Measurements from ENCODE around the gene MAOA. TPM values are rescaled to one million over a fixed set of nuclear protein-coding genes. Genes with fewer than 3 reads are reported as not detected.
"Not testable (repeated sequence)": the region's sequence is repeated elsewhere in the genome, so short reads cannot be mapped to it uniquely, and the experiment has no call there.

MAOA gene
- total and polyA plus RNA-seq, 4 donors, result 29.6 to 108 (median 82.5) TPM

GRCh38 chrX:43718081-43718480 is 62.0 kb downstream of the MAOA start:
- 88 to 98% methylated on average over 1 of the region's 1 CpG for WGBS, 2 donors
- Histone ChIP-seq H3K9me3 (ENCODE audit: control insufficient read depth, low read length) (no peaks in the 10 kb centered on the region), H3K27ac (ENCODE audit: low read depth in 1 of 2, low read length in 2 of 2) (no peak overlapping the region), H3K4me1 (ENCODE audit: control insufficient read depth in 1 of 2, insufficient read depth in 2 of 2, low read length in 2 of 2) (no peaks in the 10 kb centered on the region), H3K27me3 (ENCODE audit: control insufficient read depth in 1 of 2, insufficient read depth in 2 of 2, low read length in 1 of 2) (no peaks in the 10 kb centered on the region), H3K4me3 (ENCODE audit: low read length in 2 of 2) (no peak overlapping the region), H3K36me3 (ENCODE audit: control insufficient read depth in 1 of 2, insufficient read depth in 2 of 2, low read length in 1 of 2) (peaks cover 0 to 4% of the 10 kb centered on the region in 2 donors)
- intact Hi-C loops (cut with DNase I), result no loop called here
- DNase-seq, result no peak
- ATAC-seq (ENCODE audit: low FRiP score), result no peak

GRCh38 chrX:43718546-43718945 is 62.4 kb downstream of the MAOA start:
- H3K36me3 ChIP-seq (ENCODE audit: control insufficient read depth in 1 of 2, insufficient read depth in 2 of 2, low read length in 1 of 2), result peaks cover 0 to 4% of the 10 kb centered on the region in 2 donors
- ATAC-seq (ENCODE audit: low FRiP score), result no peak
- no peaks in the 10 kb centered on the region for H3K9me3 ChIP-seq (ENCODE audit: control insufficient read depth, low read length)
- no peak overlapping the region for H3K4me3 ChIP-seq (ENCODE audit: low read length in 2 of 2)
- H3K27me3 ChIP-seq (ENCODE audit: control insufficient read depth in 1 of 2, insufficient read depth in 2 of 2, low read length in 1 of 2), result no peaks in the 10 kb centered on the region
- H3K4me1 ChIP-seq (ENCODE audit: control insufficient read depth in 1 of 2, insufficient read depth in 2 of 2, low read length in 2 of 2), result no peaks in the 10 kb centered on the region
- intact Hi-C loops (cut with DNase I), result no loop called here
- WGBS, 2 donors, result 78 to 95% methylated on average over 6 of the region's 6 CpGs
- DNase-seq, result no peak
- no peak overlapping the region for H3K27ac ChIP-seq (ENCODE audit: low read depth in 1 of 2, low read length in 2 of 2)

- no peaks in the 10 kb centered on the region for H3K9me3 ChIP-seq (ENCODE audit: control insufficient read depth, low read length)
- H3K27me3 ChIP-seq (ENCODE audit: control insufficient read depth in 1 of 2, insufficient read depth in 2 of 2, low read length in 1 of 2), result no peaks in the 10 kb centered on the region
- DNase-seq, result no peak
- 73 to 87% methylated on average over 1 of the region's 1 CpG for WGBS, 2 donors
- peaks cover 0 to 4% of the 10 kb centered on the region in 2 donors for H3K36me3 ChIP-seq (ENCODE audit: control insufficient read depth in 1 of 2, insufficient read depth in 2 of 2, low read length in 1 of 2)
- no peaks in the 10 kb centered on the region for H3K4me1 ChIP-seq (ENCODE audit: control insufficient read depth in 1 of 2, insufficient read depth in 2 of 2, low read length in 2 of 2)
- intact Hi-C loops (cut with DNase I), result no loop called here
- ATAC-seq (ENCODE audit: low FRiP score), result no peak
- H3K27ac ChIP-seq (ENCODE audit: low read depth in 1 of 2, low read length in 2 of 2), result no peak overlapping the region
- no peak overlapping the region for H3K4me3 ChIP-seq (ENCODE audit: low read length in 2 of 2)
These were observed 62.9 kb downstream of the MAOA start for GRCh38 chrX:43718956-43719355.

- no peak for ATAC-seq (ENCODE audit: low FRiP score)
- WGBS, 2 donors, result 63 to 87% methylated on average over 3 of the region's 3 CpGs
- intact Hi-C loops (cut with DNase I), result no loop called here
These were observed 64.0 kb downstream of the MAOA start for GRCh38 chrX:43720082-43720481.

GRCh38 chrX:43720961-43721360 is 64.9 kb downstream of the MAOA start:
- no peak for DNase-seq

More at GRCh38 chrX:43720082-43720481, 64.0 kb downstream of the MAOA start:
- H3K4me3 ChIP-seq (ENCODE audit: low read length in 2 of 2), result no peak overlapping the region
- no peaks in the 10 kb centered on the region for H3K9me3 ChIP-seq (ENCODE audit: control insufficient read depth, low read length)
- H3K36me3 ChIP-seq (ENCODE audit: control insufficient read depth in 1 of 2, insufficient read depth in 2 of 2, low read length in 1 of 2), result peaks cover 0 to 4% of the 10 kb centered on the region in 2 donors
- DNase-seq, result no peak
- no peak overlapping the region for H3K27ac ChIP-seq (ENCODE audit: low read depth in 1 of 2, low read length in 2 of 2)
- no peaks in the 10 kb centered on the region for H3K27me3 ChIP-seq (ENCODE audit: control insufficient read depth in 1 of 2, insufficient read depth in 2 of 2, low read length in 1 of 2)
- H3K4me1 ChIP-seq (ENCODE audit: control insufficient read depth in 1 of 2, insufficient read depth in 2 of 2, low read length in 2 of 2), result no peaks in the 10 kb centered on the region

GRCh38 chrX:43725227-43725626 is 69.1 kb downstream of the MAOA start:
- H3K9me3 ChIP-seq (ENCODE audit: control insufficient read depth, low read length); intact Hi-C loops (cut with DNase I); DNase-seq; ATAC-seq (ENCODE audit: low FRiP score); H3K4me1 ChIP-seq (ENCODE audit: control insufficient read depth in 1 of 2, insufficient read depth in 2 of 2, low read length in 2 of 2); H3K36me3 ChIP-seq (ENCODE audit: control insufficient read depth in 1 of 2, insufficient read depth in 2 of 2, low read length in 1 of 2); H3K4me3 ChIP-seq (ENCODE audit: low read length in 2 of 2); H3K27ac ChIP-seq (ENCODE audit: low read depth in 1 of 2, low read length in 2 of 2); H3K27me3 ChIP-seq (ENCODE audit: control insufficient read depth in 1 of 2, insufficient read depth in 2 of 2, low read length in 1 of 2): not testable (repeated sequence)
- 75 to 92% methylated on average over 5 of the region's 5 CpGs for WGBS, 2 donors

More at GRCh38 chrX:43720961-43721360, 64.9 kb downstream of the MAOA start:
- Histone ChIP-seq H3K36me3 (ENCODE audit: control insufficient read depth in 1 of 2, insufficient read depth in 2 of 2, low read length in 1 of 2) (peaks cover 0 to 4% of the 10 kb centered on the region in 2 donors), H3K9me3 (ENCODE audit: control insufficient read depth, low read length) (no peaks in the 10 kb centered on the region), H3K27me3 (ENCODE audit: control insufficient read depth in 1 of 2, insufficient read depth in 2 of 2, low read length in 1 of 2) (no peaks in the 10 kb centered on the region), H3K27ac (ENCODE audit: low read depth in 1 of 2, low read length in 2 of 2) (no peak overlapping the region), H3K4me1 (ENCODE audit: control insufficient read depth in 1 of 2, insufficient read depth in 2 of 2, low read length in 2 of 2) (no peaks in the 10 kb centered on the region), H3K4me3 (ENCODE audit: low read length in 2 of 2) (no peak overlapping the region)
- 78 to 85% methylated on average over 1 of the region's 1 CpG for WGBS, 2 donors
- intact Hi-C loops (cut with DNase I), result no loop called here
- ATAC-seq (ENCODE audit: low FRiP score), result no peak

GRCh38 chrX:43727254-43727653 is 71.2 kb downstream of the MAOA start:
- H3K27ac ChIP-seq (ENCODE audit: low read depth in 1 of 2, low read length in 2 of 2); ATAC-seq (ENCODE audit: low FRiP score); intact Hi-C loops (cut with DNase I); H3K36me3 ChIP-seq (ENCODE audit: control insufficient read depth in 1 of 2, insufficient read depth in 2 of 2, low read length in 1 of 2); H3K27me3 ChIP-seq (ENCODE audit: control insufficient read depth in 1 of 2, insufficient read depth in 2 of 2, low read length in 1 of 2); H3K4me3 ChIP-seq (ENCODE audit: low read length in 2 of 2); H3K9me3 ChIP-seq (ENCODE audit: control insufficient read depth, low read length); DNase-seq; H3K4me1 ChIP-seq (ENCODE audit: control insufficient read depth in 1 of 2, insufficient read depth in 2 of 2, low read length in 2 of 2): not testable (repeated sequence)
- 73 to 88% methylated on average over 6 of the region's 6 CpGs for WGBS, 2 donors

GRCh38 chrX:43728002-43728401 is 71.9 kb downstream of the MAOA start:
- intact Hi-C loops (cut with DNase I), result no loop called here
- no peaks in the 10 kb centered on the region for H3K27me3 ChIP-seq (ENCODE audit: control insufficient read depth in 1 of 2, insufficient read depth in 2 of 2, low read length in 1 of 2)
- ATAC-seq (ENCODE audit: low FRiP score) (no peak), DNase-seq (no peak)
- no peaks in the 10 kb centered on the region for H3K9me3 ChIP-seq (ENCODE audit: control insufficient read depth, low read length)
- H3K36me3 ChIP-seq (ENCODE audit: control insufficient read depth in 1 of 2, insufficient read depth in 2 of 2, low read length in 1 of 2), result peaks cover 0 to 6% of the 10 kb centered on the region in 2 donors
- no peaks in the 10 kb centered on the region for H3K4me1 ChIP-seq (ENCODE audit: control insufficient read depth in 1 of 2, insufficient read depth in 2 of 2, low read length in 2 of 2)
- 64 to 77% methylated on average over 5 of the region's 5 CpGs for whole genome bisulfite sequencing, 2 donors
- no peak overlapping the region for H3K27ac ChIP-seq (ENCODE audit: low read depth in 1 of 2, low read length in 2 of 2)
- H3K4me3 ChIP-seq (ENCODE audit: low read length in 2 of 2), result no peak overlapping the region

GRCh38 chrX:43728966-43729365 is 72.9 kb downstream of the MAOA start:
- ATAC-seq (ENCODE audit: low FRiP score), result no peak
- Histone ChIP-seq H3K36me3 (ENCODE audit: control insufficient read depth in 1 of 2, insufficient read depth in 2 of 2, low read length in 1 of 2) (peaks cover 0 to 6% of the 10 kb centered on the region in 2 donors), H3K9me3 (ENCODE audit: control insufficient read depth, low read length) (no peaks in the 10 kb centered on the region), H3K27me3 (ENCODE audit: control insufficient read depth in 1 of 2, insufficient read depth in 2 of 2, low read length in 1 of 2) (no peaks in the 10 kb centered on the region), H3K27ac (ENCODE audit: low read depth in 1 of 2, low read length in 2 of 2) (no peak overlapping the region), H3K4me3 (ENCODE audit: low read length in 2 of 2) (no peak overlapping the region), H3K4me1 (ENCODE audit: control insufficient read depth in 1 of 2, insufficient read depth in 2 of 2, low read length in 2 of 2) (no peaks in the 10 kb centered on the region)
- DNase-seq, result no peak
- 81 to 98% methylated on average over 1 of the region's 1 CpG for WGBS, 2 donors
- intact Hi-C loops (cut with DNase I), result no loop called here

Data from aorta (tissue), 5 donors.